Pancreas (tissue), 10 donors: ENCODE data around the gene CD99L2. TPM values are rescaled to one million over a fixed set of nuclear protein-coding genes. Genes with fewer than 3 reads are reported as not detected.
"Not testable (repeated sequence)": the region's sequence is repeated elsewhere in the genome, so short reads cannot be mapped to it uniquely, and the experiment has no call there.

ENCODE experiments used
- ATAC-seq, 4 donors: fragments of 200-7000 bp; cut with Tn5 transposase; one replicate each; pipeline versions ENCODE4 v1.8.0 to v1.9.1; 2020; ENCODE audit warnings: mild to moderate bottlenecking in 4 of 4, moderate library complexity in 4 of 4
- DNase-seq, 6 donors: peaks; one replicate each; pipeline ENCODE4 v3.0.0-alpha.2; 2020
- FAIRE-seq: peaks from 2 replicates; lab custom pipeline; 2012; peaks lifted over from hg19 to GRCh38; lab: Jason Lieb, UNC
- H3K27ac ChIP-seq, 4 donors: fragments of 200-600 bp; sonication (generic); 1 replicate in 3 of 4; 2 replicates in 1 of 4; pipeline versions ENCODE4 v1.5.0 to v1.8.0; 2020
- H3K27me3 ChIP-seq, 4 donors: fragments of 200-600 bp; one replicate each; pipeline ENCODE4 v1.8.0; 2021
- H3K36me3 ChIP-seq, 3 donors: fragments of 200-600 bp; sonication (generic) in 1 of 3; one replicate each; pipeline versions ENCODE4 v1.5.0 to v1.8.0; 2020 to 2021
- H3K4me1 ChIP-seq, 3 donors: fragments of 200-600 bp; one replicate each; pipeline ENCODE4 v1.8.0; 2021
- H3K4me3 ChIP-seq, 4 donors: fragments of 200-600 bp; sonication (generic) in 2 of 4; one replicate each; pipeline versions ENCODE4 v1.5.0 to v1.8.0; 2020 to 2021
- H3K9me3 ChIP-seq, 4 donors: fragments of 200-600 bp; one replicate each; pipeline ENCODE4 v1.8.0; 2021
- WGBS, 2 donors: extraction: QIAGEN DNeasy Blood & Tissue Kit; methylation state at CpG; one replicate each; pipeline ENCODE4 v1.1.7; 2013; 5-methylcytosine and 5-hydroxymethylcytosine counted together
- intact Hi-C, 3 donors: fragments of 100-400 bp; cut with DNase I; formaldehyde crosslinking; loops; one replicate each; pipeline versions ENCODE4 v1.11.1 to v1.14.2; 2022
- polyA plus RNA-seq, 2 donors: library from polyadenylated mRNA; stranded (reverse); fragments of 200-250 nt; gene quantifications; one replicate each; pipeline ENCODE4 v1.2.3, GENCODE V29; 2013
- total RNA-seq, 6 donors: library from RNA; stranded (reverse); fragmentation: NEBNext Ultra II Directional in 4 of 6; extraction: Animal tissue kit (Norgen Biotek cat#: 25700) in 4 of 6; gene quantifications; one replicate each; pipeline versions ENCODE4 v1.2.1 to v1.2.4, GENCODE V29; 2021 to 2023
- TF ChIP-seq, protein P1 (sequence below), 4 donors: fragments of 200-600 bp; sonication (generic) in 3 of 4; IDR thresholded peaks; one replicate each; pipeline versions ENCODE4 v1.5.0 to v1.8.0; 2021; ENCODE audit warnings: antibody characterized with exemption in 4 of 4
- donor health status: healthy with polysubstance abuse.
- donor health status: DM: no; HTN: no; CAD: no; lungs with moderate emphysema.
- donor health status: DM: no; HTN: no; CAD: no.
- donor health status: control.
- donor health status: control.
- donor health status: Bipolar disorder and iron deficiency.
- donor health status: DM: yes; HTN: yes; CAD: no.
- donor health status: DM: no; HTN: no; CAD: no.
- donor health status: DM: no; HTN: no; CAD: no.
- donor health status: DM: yes; HTN: yes; CAD: no.

CD99L2 gene
- total and polyA plus RNA-seq, 8 donors: 10.4 to 25.1 (median 16.2) TPM

DNA sequence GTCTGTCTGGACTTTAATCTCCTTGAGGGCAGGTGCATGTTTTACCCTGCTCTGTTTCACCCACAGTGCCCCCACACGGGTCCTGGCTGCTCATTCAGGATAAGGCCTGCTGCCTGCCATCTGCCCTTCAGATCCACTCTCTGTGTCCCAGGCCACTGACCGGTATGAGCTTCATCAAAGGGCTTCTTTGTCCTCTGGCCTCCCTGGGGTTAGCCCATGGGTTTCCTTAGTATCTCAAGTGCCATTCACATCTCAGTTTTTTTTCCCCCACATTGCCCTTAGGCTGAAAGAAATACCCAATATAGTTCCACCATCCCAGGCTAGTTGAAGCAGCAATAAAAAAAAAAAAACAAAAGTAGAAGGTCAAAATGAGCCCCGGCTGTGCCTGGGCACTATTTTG lies 9.3 kb downstream of the CD99L2 start:
- ATAC-seq: no peak
- H3K27ac ChIP-seq: no peak overlapping the region
- H3K36me3 ChIP-seq: no peaks in the 10 kb centered on the region
- H3K9me3 ChIP-seq: no peaks in the 10 kb centered on the region
- no peak overlapping the region for H3K4me3 ChIP-seq
- no peak for FAIRE-seq
- H3K4me1 ChIP-seq: no peaks in the 10 kb centered on the region
- TF ChIP-seq, protein P1, sequence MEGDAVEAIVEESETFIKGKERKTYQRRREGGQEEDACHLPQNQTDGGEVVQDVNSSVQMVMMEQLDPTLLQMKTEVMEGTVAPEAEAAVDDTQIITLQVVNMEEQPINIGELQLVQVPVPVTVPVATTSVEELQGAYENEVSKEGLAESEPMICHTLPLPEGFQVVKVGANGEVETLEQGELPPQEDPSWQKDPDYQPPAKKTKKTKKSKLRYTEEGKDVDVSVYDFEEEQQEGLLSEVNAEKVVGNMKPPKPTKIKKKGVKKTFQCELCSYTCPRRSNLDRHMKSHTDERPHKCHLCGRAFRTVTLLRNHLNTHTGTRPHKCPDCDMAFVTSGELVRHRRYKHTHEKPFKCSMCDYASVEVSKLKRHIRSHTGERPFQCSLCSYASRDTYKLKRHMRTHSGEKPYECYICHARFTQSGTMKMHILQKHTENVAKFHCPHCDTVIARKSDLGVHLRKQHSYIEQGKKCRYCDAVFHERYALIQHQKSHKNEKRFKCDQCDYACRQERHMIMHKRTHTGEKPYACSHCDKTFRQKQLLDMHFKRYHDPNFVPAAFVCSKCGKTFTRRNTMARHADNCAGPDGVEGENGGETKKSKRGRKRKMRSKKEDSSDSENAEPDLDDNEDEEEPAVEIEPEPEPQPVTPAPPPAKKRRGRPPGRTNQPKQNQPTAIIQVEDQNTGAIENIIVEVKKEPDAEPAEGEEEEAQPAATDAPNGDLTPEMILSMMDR (IDR thresholded peaks at IDR 0.05): no peak
- intact Hi-C loops: no loop called here
- no peak for DNase-seq
- H3K27me3 ChIP-seq: no peaks in the 10 kb centered on the region
- WGBS, 2 donors: 69 to 85% methylated on average over 3 of the region's 3 CpGs

DNA sequence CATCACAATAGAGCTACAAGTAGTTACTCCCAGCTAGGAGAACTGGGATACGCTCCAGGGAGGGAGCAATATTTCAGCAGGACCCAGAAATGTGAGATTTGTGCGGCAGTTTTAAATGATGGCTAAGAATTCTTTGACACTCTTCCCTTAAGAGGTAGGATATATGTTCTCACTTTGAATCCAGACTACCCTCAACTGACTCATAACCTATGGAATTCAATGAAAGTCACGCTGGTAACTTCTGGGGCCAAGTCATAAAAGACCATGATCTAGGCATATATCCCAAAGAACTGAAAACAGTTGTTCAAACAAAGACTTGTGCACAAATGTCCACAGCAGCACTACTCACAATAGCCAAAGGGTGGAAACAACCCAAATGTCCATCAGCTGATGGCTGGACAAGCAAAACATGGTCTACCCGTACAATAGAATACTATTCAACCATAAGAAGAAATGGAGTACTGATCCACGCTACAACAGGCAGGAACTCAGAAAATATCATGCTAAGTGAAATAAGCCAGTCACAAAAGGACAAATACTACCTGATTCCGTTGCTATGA lies 10.5 kb downstream of the CD99L2 start:
- Histone ChIP-seq H3K4me3 (no peak overlapping the region), H3K27me3 (no peaks in the 10 kb centered on the region), H3K27ac (no peak overlapping the region), H3K4me1 (no peaks in the 10 kb centered on the region), H3K36me3 (no peaks in the 10 kb centered on the region), H3K9me3 (no peaks in the 10 kb centered on the region)
- ATAC-seq: no peak
- no peak for DNase-seq
- WGBS, 2 donors: 84 to 92% methylated on average over 6 of the region's 6 CpGs
- no peak for FAIRE-seq
- TF ChIP-seq, protein P1 (IDR thresholded peaks at IDR 0.05): no peak
- intact Hi-C loops: no loop called here

DNA sequence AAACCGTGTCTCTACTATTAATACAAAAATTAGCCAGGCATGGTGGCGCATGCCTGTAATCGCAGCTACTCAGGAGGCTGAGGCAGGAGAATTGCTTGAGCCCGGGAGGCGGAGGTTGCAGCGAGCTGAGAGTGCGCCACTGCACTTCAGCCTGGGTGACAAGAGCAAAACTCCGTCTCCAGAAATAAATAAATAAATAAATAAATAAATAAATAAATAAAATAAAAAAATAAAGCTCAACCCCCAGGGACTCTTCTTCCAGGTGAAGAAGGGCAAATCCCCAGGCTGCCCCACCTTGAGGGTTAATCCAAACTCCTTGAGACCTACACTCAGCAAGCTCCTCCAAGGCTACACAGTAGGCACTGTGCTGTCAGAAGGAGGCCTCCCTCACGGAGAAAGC lies 11.2 kb downstream of the CD99L2 start:
- H3K4me3 ChIP-seq, H3K4me1 ChIP-seq, FAIRE-seq, intact Hi-C loops, H3K27ac ChIP-seq, H3K27me3 ChIP-seq, DNase-seq, H3K36me3 ChIP-seq, H3K9me3 ChIP-seq, ATAC-seq: not testable (repeated sequence)
- 77 to 97% methylated on average over 9 of the region's 9 CpGs for WGBS, 2 donors

DNA sequence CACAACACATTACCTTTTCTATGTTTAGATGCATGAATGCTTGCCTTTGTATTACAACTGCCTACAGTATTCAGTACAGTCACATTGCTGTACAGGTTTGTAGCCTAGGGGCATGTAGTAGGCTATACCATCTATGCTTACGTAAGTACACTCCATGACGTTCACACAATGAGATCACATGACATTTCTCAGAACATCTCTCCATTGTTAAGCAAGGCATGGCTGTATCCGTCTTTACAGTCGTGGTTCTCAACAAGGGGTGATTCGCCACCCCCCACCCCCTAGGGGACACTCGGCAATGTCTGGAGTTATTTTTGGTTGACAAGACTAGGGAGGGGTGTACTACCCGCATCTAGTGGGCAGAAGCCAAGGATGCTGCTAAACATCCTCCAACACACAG lies 12.1 kb downstream of the CD99L2 start:
- Histone ChIP-seq H3K27me3 (no peaks in the 10 kb centered on the region), H3K27ac (no peak overlapping the region), H3K36me3 (no peaks in the 10 kb centered on the region), H3K4me3 (no peak overlapping the region), H3K9me3 (no peaks in the 10 kb centered on the region), H3K4me1 (no peaks in the 10 kb centered on the region)
- WGBS, 2 donors: 85 to 95% methylated on average over 7 of the region's 7 CpGs
- TF ChIP-seq, protein P1 (IDR thresholded peaks at IDR 0.05): no peak
- DNase-seq (no peak), FAIRE-seq (no peak), ATAC-seq (no peak)
- intact Hi-C loops: no loop called here

DNA sequence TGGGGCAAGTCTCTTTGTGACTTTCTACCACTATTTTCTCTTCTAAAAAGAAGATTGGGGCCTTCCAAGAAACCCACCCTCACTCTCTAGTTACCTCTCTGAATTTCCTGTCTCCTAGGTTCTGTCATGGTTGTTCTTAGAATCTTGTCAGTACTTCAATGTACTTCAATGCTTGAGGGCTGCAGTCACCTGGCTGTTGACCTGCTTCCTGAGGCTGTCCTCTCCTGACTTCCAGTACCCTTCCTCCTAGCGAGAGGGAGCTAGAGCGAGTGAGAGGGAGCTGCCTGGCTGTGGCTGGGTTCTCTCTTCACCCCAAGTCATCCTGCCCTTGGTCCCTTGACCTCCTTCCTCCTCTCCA lies 17.7 kb downstream of the CD99L2 start:
- 81 to 96% methylated on average over 2 of the region's 2 CpGs for WGBS, 2 donors
- Histone ChIP-seq H3K36me3 (no peaks in the 10 kb centered on the region), H3K27me3 (no peaks in the 10 kb centered on the region), H3K9me3 (no peaks in the 10 kb centered on the region), H3K27ac (no peak overlapping the region), H3K4me3 (no peak overlapping the region), H3K4me1 (no peaks in the 10 kb centered on the region)
- TF ChIP-seq, protein P1 (IDR thresholded peaks at IDR 0.05): no peak
- intact Hi-C loops: no loop called here
- no peak for DNase-seq
- no peak for ATAC-seq
- FAIRE-seq: no peak
